ENCODE results near the gene ZFAND3. TPM values are rescaled to one million over a fixed set of nuclear protein-coding genes. Genes with fewer than 3 reads are reported as not detected.

ZFAND3 gene
- polyA plus RNA-seq, 1 of the 3 experiments (the other 2 are of a cell fraction), result 16.7 TPM

- no peak for TF ChIP-seq SMC3 (IDR thresholded peaks at IDR 0.05; ENCODE audit: low read depth, low read length)
- no peak for TF ChIP-seq EZH2phosphoT487 (IDR thresholded peaks at IDR 0.05; ENCODE audit: borderline replicate concordance, low read depth)
Observed at GRCh38 chr6:37872373-37872745, 52.8 kb downstream of the ZFAND3 start (continued).

- H3K9me3 ChIP-seq, result peaks cover 4% of the 10 kb centered on the region; the same call in 1 of the 2 replicates
- no peak overlapping the region for H3K27ac ChIP-seq (ENCODE audit: low read depth in 2 of 2, low read length in 1 of 2)
- H3K4me2 ChIP-seq, result no peak overlapping the region
- H2AFZ ChIP-seq (ENCODE audit: low read depth), result no peak overlapping the region
- DNase-seq, result no peak
- CTCF ChIA-PET, result no interaction called here
- no peaks in the 10 kb centered on the region for H3K27me3 ChIP-seq (ENCODE audit: insufficient read depth)
- WGBS (ENCODE audit: low lambda C conversion rate), result 86% methylated on average over 3 of the region's 3 CpGs
- no peaks in the 10 kb centered on the region for H3K9me2 ChIP-seq
- POLR2A ChIA-PET, result no interaction called here
- H3K79me2 ChIP-seq (ENCODE audit: insufficient read depth), result peaks cover 100% of the 10 kb centered on the region
- H3K9ac ChIP-seq, result no peak overlapping the region
- no peaks in the 10 kb centered on the region for H3F3A ChIP-seq (replicated peaks; ENCODE audit: insufficient read depth)
- TF ChIP-seq MAX (IDR thresholded peaks at IDR 0.05; ENCODE audit: low read depth), result no peak
- no peak for TF ChIP-seq FOXM1 (IDR thresholded peaks at IDR 0.05; ENCODE audit: low read depth)
- no peak for TF ChIP-seq NFIC (IDR thresholded peaks at IDR 0.05; ENCODE audit: borderline replicate concordance)
- no peak for TF ChIP-seq PBX3 (IDR thresholded peaks at IDR 0.05)
- no peak for TF ChIP-seq USF1 (IDR thresholded peaks at IDR 0.05; ENCODE audit: borderline replicate concordance, low read depth)
- TF ChIP-seq SIN3A (IDR thresholded peaks at IDR 0.05; ENCODE audit: borderline replicate concordance, low read depth, low read length), result no peak
- TF ChIP-seq GATA2 (CRISPR knock-in tag; IDR thresholded peaks at IDR 0.05), result no peak
- no peak for TF ChIP-seq FOXJ3 (CRISPR knock-in tag; IDR thresholded peaks at IDR 0.05)
- TF ChIP-seq ZBTB33 (IDR thresholded peaks at IDR 0.05; ENCODE audit: borderline replicate concordance, low read depth), result no peak
- no peak for TF ChIP-seq RXRA (IDR thresholded peaks at IDR 0.05; ENCODE audit: borderline replicate concordance, low read depth)
- TF ChIP-seq CTCF (IDR thresholded peaks at IDR 0.05), result no peak
- TF ChIP-seq EZH2phosphoT487 (IDR thresholded peaks at IDR 0.05; ENCODE audit: borderline replicate concordance, low read depth), result no peak
- no peak for TF ChIP-seq POLR2AphosphoS5 (IDR thresholded peaks at IDR 0.05; ENCODE audit: low read depth, low read length)
- TF ChIP-seq EP300 (IDR thresholded peaks at IDR 0.05; ENCODE audit: borderline replicate concordance in 1 of 2, low read depth in 1 of 2, low read length in 1 of 2), result no peak
- TF ChIP-seq USF2 (IDR thresholded peaks at IDR 0.05; ENCODE audit: borderline replicate concordance, low read depth, low read length), result no peak
- no peak for TF ChIP-seq YY1 (IDR thresholded peaks at IDR 0.05; ENCODE audit: low read depth)
- H4K20me1 ChIP-seq (ENCODE audit: insufficient read depth), result peaks cover 100% of the 10 kb centered on the region
- peaks cover 0 to 8% of the 10 kb centered on the region in 2 experiments for H3K36me3 ChIP-seq (replicated peaks in 1 of 2; ENCODE audit: control insufficient read depth in 1 of 2, insufficient read depth in 2 of 2, low read length in 1 of 2)
- H3K4me1 ChIP-seq (ENCODE audit: control insufficient read depth in 1 of 2, insufficient read depth in 2 of 2, low read depth in 1 of 2, low read length in 1 of 2), result peaks cover 4% of the 10 kb centered on the region in 2 experiments; a peak in 1 of 4 replicates
- no peak overlapping the region for H3K4me3 ChIP-seq (ENCODE audit: low read depth in 2 of 2, low read length in 1 of 2)
Observed at GRCh38 chr6:37874726-37875125, 55.2 kb downstream of the ZFAND3 start.

Data from SK-N-SH (cell line).